IMR-90 (cell line): ENCODE data around the gene TSPAN4. TPM values are rescaled to one million over a fixed set of nuclear protein-coding genes. Genes with fewer than 3 reads are reported as not detected.

Experiments used
- ATAC-seq: fragments of 200-7000 bp; cut with Tn5 transposase; 2 replicates; pipeline ENCODE4 v1.9.1; 2020; ENCODE audit warnings: low read depth, mild to moderate bottlenecking, moderate library complexity
- BruUV-seq: library from RNA; stranded (reverse); fragments of 400-500 nt; replicated peaks from 2 replicates; lab custom pipeline; 2021; lab: Mats Ljungman, UMichigan
- CTCF ChIA-PET: fragments of 300-600 bp; formaldehyde crosslinking; extraction: SDS; loops from one replicate; lab custom pipeline; 2021; ENCODE audit warnings: antibody characterized with exemption; lab: Yijun Ruan, JAX
- POLR2A ChIA-PET: fragments of 300-600 bp; sonication (Branson Sonifier 250); formaldehyde crosslinking; loops from one replicate; lab custom pipeline; 2022; ENCODE audit warnings: antibody characterized with exemption; ENCODE audit not compliant: unreplicated experiment; lab: Charles Lee
- DNase-seq: peaks from one replicate; pipeline ENCODE4 v3.0.0; 2013
- H2AFZ ChIP-seq: replicated peaks from 2 replicates; pipeline ENCODE3; 2013; ENCODE audit warnings: low read length, mild to moderate bottlenecking; ENCODE audit not compliant: poor library complexity
- H2AK5ac ChIP-seq: 2 replicates; pipeline ENCODE4 v1.6.1; 2013; ENCODE audit warnings: low read depth, low read length, inconsistent platforms
- H2AK9ac ChIP-seq: replicated peaks from 2 replicates; pipeline ENCODE3; 2013; ENCODE audit warnings: mild to moderate bottlenecking, low read depth, low read length, moderate library complexity; ENCODE audit not compliant: poor library complexity
- H2BK120ac ChIP-seq: 2 replicates; pipeline ENCODE4 v1.6.1; 2013; ENCODE audit warnings: low read depth, low read length, inconsistent platforms
- H2BK15ac ChIP-seq: 3 replicates; pipeline ENCODE4 v1.6.1; 2013; ENCODE audit warnings: low read depth, low read length, inconsistent platforms
- H2BK20ac ChIP-seq: 2 replicates; pipeline ENCODE4 v1.6.1; 2013; ENCODE audit warnings: low read depth, mild to moderate bottlenecking, inconsistent platforms, low read length, moderate library complexity
- H2BK5ac ChIP-seq: 2 replicates; pipeline ENCODE4 v1.6.1; 2013; ENCODE audit warnings: mild to moderate bottlenecking, low read depth, low read length, inconsistent platforms; ENCODE audit not compliant: poor library complexity, severe bottlenecking
- H3K14ac ChIP-seq: replicated peaks from 2 replicates; pipeline ENCODE4 v1.6.1; 2013; ENCODE audit warnings: low read depth, low read length, inconsistent platforms
- H3K18ac ChIP-seq: 2 replicates; pipeline ENCODE4 v1.6.1; 2013; ENCODE audit warnings: low read depth, low read length, control low read depth
- H3K23ac ChIP-seq: 2 replicates; pipeline ENCODE4 v1.6.1; 2013; ENCODE audit warnings: low read depth, low read length, inconsistent platforms
- H3K27ac ChIP-seq: 2 replicates; pipeline ENCODE4 v1.5.1; 2013; ENCODE audit warnings: mild to moderate bottlenecking, control low read depth, low read length; ENCODE audit not compliant: insufficient read depth
- H3K27me3 ChIP-seq: 2 replicates; pipeline ENCODE4 v1.6.1; 2013; ENCODE audit warnings: low read length; ENCODE audit not compliant: control insufficient read depth, insufficient read depth
- H3K36me3 ChIP-seq: 2 replicates; pipeline ENCODE4 v1.6.1; 2013; ENCODE audit warnings: low read length, mixed read lengths; ENCODE audit not compliant: control insufficient read depth, insufficient read depth
- H3K4ac ChIP-seq: 2 replicates; pipeline ENCODE4 v1.6.1; 2013; ENCODE audit warnings: low read depth, low read length, inconsistent platforms
- H3K4me1 ChIP-seq: 2 replicates; pipeline ENCODE4 v1.6.1; 2013; ENCODE audit warnings: low read length, mixed read lengths; ENCODE audit not compliant: control insufficient read depth, insufficient read depth
- H3K4me2 ChIP-seq: 2 replicates; pipeline ENCODE4 v1.6.1; 2013; ENCODE audit warnings: low read depth, mild to moderate bottlenecking, control low read depth, low read length, moderate library complexity
- H3K4me3 ChIP-seq: 2 replicates; pipeline ENCODE4 v1.5.1; 2013; ENCODE audit warnings: low read depth, mild to moderate bottlenecking, control low read depth, low read length, moderate library complexity; ENCODE audit not compliant: insufficient read depth
- H3K56ac ChIP-seq: 2 replicates; pipeline ENCODE4 v1.6.1; 2013; ENCODE audit warnings: low read length, inconsistent platforms; ENCODE audit not compliant: insufficient read depth; ENCODE audit errors: extremely low read depth
- H3K79me1 ChIP-seq, 2 experiments: 2 replicates each; pipeline ENCODE4 v1.6.1; 2013; ENCODE audit warnings: low read length in 2 of 2, inconsistent platforms in 1 of 2, low read depth in 1 of 2
- H3K9ac ChIP-seq: 2 replicates; pipeline ENCODE4 v1.6.1; 2013; ENCODE audit warnings: low read depth, low read length, control low read depth
- H3K9me1 ChIP-seq: 2 replicates; pipeline ENCODE4 v1.6.1; 2013; ENCODE audit warnings: low read length, inconsistent platforms; ENCODE audit not compliant: insufficient read depth
- H3K9me3 ChIP-seq: 2 replicates; pipeline ENCODE4 v1.6.1; 2013; ENCODE audit warnings: low read length; ENCODE audit not compliant: control insufficient read depth, insufficient read depth
- H4K20me1 ChIP-seq: 2 replicates; pipeline ENCODE4 v1.6.1; 2013; ENCODE audit warnings: low read length, inconsistent platforms; ENCODE audit not compliant: insufficient read depth
- H4K5ac ChIP-seq: 2 replicates; pipeline ENCODE4 v1.6.1; 2013; ENCODE audit warnings: mild to moderate bottlenecking, low read depth, low read length, control low read depth
- H4K8ac ChIP-seq, 2 experiments: 2 replicates each; pipeline ENCODE4 v1.6.1; 2013; ENCODE audit warnings: low read depth in 2 of 2, low read length in 2 of 2, control low read depth in 1 of 2, inconsistent platforms in 1 of 2
- H4K91ac ChIP-seq: 2 replicates; pipeline ENCODE4 v1.6.1; 2013; ENCODE audit warnings: low read depth, low read length, inconsistent platforms; ENCODE audit not compliant: insufficient read depth
- BHLHE40 ChIP-seq: fragments of 150-350 bp; IDR thresholded peaks from 2 replicates; pipeline ENCODE4 v1.6.1; 2016; ENCODE audit warnings: mild to moderate bottlenecking, low read depth, low read length
- CEBPB ChIP-seq: IDR thresholded peaks from 2 replicates; pipeline ENCODE4 v1.6.1; 2012; ENCODE audit warnings: low read depth, low read length, improper control_type of control experiment
- FOS ChIP-seq: fragments of 150-350 bp; IDR thresholded peaks from 2 replicates; pipeline ENCODE4 v1.6.1; 2016; ENCODE audit warnings: low read depth, low read length
- MAZ ChIP-seq: IDR thresholded peaks from 2 replicates; pipeline ENCODE4 v1.6.1; 2012; ENCODE audit warnings: low read depth, mild to moderate bottlenecking, low read length, improper control_type of control experiment, moderate library complexity, borderline replicate concordance
- MXI1 ChIP-seq: IDR thresholded peaks from 2 replicates; pipeline ENCODE4 v1.6.1; 2012; ENCODE audit warnings: low read depth, mild to moderate bottlenecking, low read length, moderate library complexity, borderline replicate concordance
- NFE2L2 ChIP-seq: fragments of 150-350 bp; IDR thresholded peaks from 2 replicates; pipeline ENCODE4 v1.6.1; 2016; ENCODE audit warnings: low read depth, mild to moderate bottlenecking, low read length
- RCOR1 ChIP-seq: IDR thresholded peaks from 2 replicates; pipeline ENCODE4 v1.6.1; 2012; ENCODE audit warnings: mild to moderate bottlenecking, low read length, improper control_type of control experiment; ENCODE audit not compliant: insufficient replicate concordance
- RFX5 ChIP-seq: IDR thresholded peaks from 2 replicates; pipeline ENCODE4 v1.8.0; 2012; ENCODE audit warnings: low read depth, mild to moderate bottlenecking, low read length, moderate library complexity
- WGBS, 2 experiments: methylation state at CpG; one replicate each; pipeline versions ENCODE4 v1.1.5 to v1.1.7; 2013; ENCODE audit warnings: missing lambda C conversion rate in 2 of 2; ENCODE audit not compliant: insufficient read length in 1 of 2; ENCODE audit errors: extremely low coverage in 2 of 2; 5-methylcytosine and 5-hydroxymethylcytosine counted together
- dilution Hi-C: fragments of 300-500 bp; cut with HindIII; formaldehyde crosslinking; loops from one replicate; pipeline ENCODE4 v1.14.3; 2018; ENCODE audit warnings: low sequenced_read_pairs; ENCODE audit not compliant: unreplicated experiment
- in situ Hi-C: fragments of 300-500 bp; cut with MboI; formaldehyde crosslinking; loops from 3 replicates; pipeline ENCODE4 v1.14.3; 2019; ENCODE audit warnings: low sequenced_read_pairs, inconsistent platforms, mixed read lengths
- intact Hi-C: fragments of 100-400 bp; cut with micrococcal nuclease; formaldehyde crosslinking; loops from 2 replicates; pipeline ENCODE4 v1.10.0; 2022
- polyA plus RNA-seq, 3 experiments: library from polyadenylated mRNA; depleted of rRNA; stranded (reverse); fragments of >200 nt; gene quantifications; 2 replicates each; pipeline ENCODE4 v1.2.3, GENCODE V29; 2012; ENCODE audit warnings: low replicate concordance in 1 of 3
- total RNA-seq: library from RNA; depleted of rRNA; stranded (reverse); fragments of >200 nt; gene quantifications from 2 replicates; pipeline ENCODE4 v1.2.3, GENCODE V29; 2012
- TF ChIP-seq, protein P1 (sequence below): fragments of 150-350 bp; IDR thresholded peaks from 2 replicates; pipeline ENCODE4 v1.6.1; 2017; ENCODE audit warnings: mild to moderate bottlenecking, antibody characterized with exemption, low read length, low read depth

Gene TSPAN4
- total and polyA plus RNA-seq, 2 of the 4 experiments (the other 2 are of a cell fraction), result 161 to 293 TPM

DNA sequence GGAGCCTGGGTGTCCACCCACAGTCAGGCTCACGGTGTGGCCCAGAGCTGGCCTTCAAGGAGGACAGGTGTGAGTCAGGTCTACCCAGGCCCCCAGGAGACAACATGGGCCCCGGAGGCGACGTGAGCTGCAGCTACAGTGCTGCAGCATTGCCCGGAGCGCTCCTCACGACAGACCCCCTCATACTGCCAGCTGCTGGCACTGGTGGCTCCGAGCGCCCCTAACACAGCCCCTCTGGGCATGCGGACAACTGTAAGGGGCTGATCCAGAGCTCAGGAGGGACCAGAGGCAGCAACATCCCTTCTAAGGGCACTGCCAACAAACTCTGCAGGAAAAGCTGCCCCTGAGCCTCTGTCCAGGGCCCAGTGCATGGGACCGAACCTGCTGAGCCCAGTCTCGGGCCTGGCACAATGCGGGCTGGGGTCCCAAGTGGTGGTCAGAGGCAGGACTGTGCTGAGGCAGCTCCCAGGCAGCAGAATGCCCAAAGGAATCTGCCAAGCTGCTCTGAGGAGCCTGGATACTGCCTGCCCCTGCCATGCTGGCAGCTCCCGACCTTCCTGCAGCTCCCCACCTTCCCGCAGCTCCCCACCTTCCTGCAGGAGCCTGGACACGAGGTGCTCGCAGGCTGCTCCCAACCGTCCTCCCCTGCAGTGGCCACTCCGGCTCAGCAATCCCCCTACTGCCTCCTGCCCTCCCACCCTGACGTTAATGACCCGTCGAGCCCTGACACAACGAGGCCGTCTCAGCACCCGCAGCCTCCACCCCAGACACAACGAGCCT is 52.9 kb downstream of the TSPAN4 start:
- Histone ChIP-seq H3K9me3 (no peaks in the 10 kb centered on the region), H3K36me3 (peaks cover 19% of the 10 kb centered on the region; the same call in 1 of the 2 replicates), H2AK5ac (no peak overlapping the region), H4K8ac (no peak overlapping the region), H4K5ac (no peak overlapping the region), H3K4me1 (peaks cover 2% of the 10 kb centered on the region; the same call in 1 of the 2 replicates), H2BK15ac (no peak overlapping the region), H3K14ac (no peak overlapping the region), H3K27ac (no peak overlapping the region), H3K79me1 (no peaks in the 10 kb centered on the region), H3K4me3 (no peak overlapping the region), H3K4ac (no peak overlapping the region), H3K23ac (no peak overlapping the region), H3K18ac (no peak overlapping the region), H2AK9ac (no peak overlapping the region), H3K56ac (no peak overlapping the region), H2BK120ac (no peak overlapping the region), H3K4me2 (no peak overlapping the region), H3K27me3 (no peaks in the 10 kb centered on the region), H3K9ac (no peak overlapping the region), H2BK5ac (no peak overlapping the region), H3K9me1 (no peaks in the 10 kb centered on the region), H4K91ac (no peak overlapping the region), H2BK20ac (no peak overlapping the region), H4K20me1 (peaks cover 9% of the 10 kb centered on the region; the same call in 1 of the 2 replicates), H2AFZ (no peak overlapping the region)
- no peak for DNase-seq
- in situ Hi-C loops (no loop called here), intact Hi-C loops (no loop called here), dilution Hi-C loops (no loop called here)
- ChIA-PET POLR2A (no interaction called here), CTCF (no interaction called here)
- no peak for ATAC-seq
- BruUV-seq, result no TSS peak
- TF ChIP-seq RFX5, result no peak
- no peak for TF ChIP-seq CEBPB
- no peak for TF ChIP-seq FOS
- TF ChIP-seq MXI1, result no peak
- TF ChIP-seq, protein P1, sequence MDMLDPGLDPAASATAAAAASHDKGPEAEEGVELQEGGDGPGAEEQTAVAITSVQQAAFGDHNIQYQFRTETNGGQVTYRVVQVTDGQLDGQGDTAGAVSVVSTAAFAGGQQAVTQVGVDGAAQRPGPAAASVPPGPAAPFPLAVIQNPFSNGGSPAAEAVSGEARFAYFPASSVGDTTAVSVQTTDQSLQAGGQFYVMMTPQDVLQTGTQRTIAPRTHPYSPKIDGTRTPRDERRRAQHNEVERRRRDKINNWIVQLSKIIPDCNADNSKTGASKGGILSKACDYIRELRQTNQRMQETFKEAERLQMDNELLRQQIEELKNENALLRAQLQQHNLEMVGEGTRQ, result no peak
- no peak for TF ChIP-seq BHLHE40
- TF ChIP-seq RCOR1, result no peak
- no peak for TF ChIP-seq MAZ
- TF ChIP-seq NFE2L2, result no peak
- 85% methylated on average over 17 of the region's 26 CpGs; no CpG with 5 or more reads in 1 of the 2 experiments for WGBS, 2 experiments
